ENCODE results near the gene CD1D. TPM values are rescaled to one million over a fixed set of nuclear protein-coding genes. Genes with fewer than 3 reads are reported as not detected.

CD1D gene
- total RNA-seq, 2 experiments from 2014 or later = 3.3 to 5.7 TPM

- no peak for TF ChIP-seq CTCF (conservative IDR thresholded peaks at IDR 0.05; ENCODE audit: low read length)
- no peak for TF ChIP-seq EZH2phosphoT487 (IDR thresholded peaks at IDR 0.05; ENCODE audit: borderline replicate concordance, low read depth, low read length)
- Histone ChIP-seq H3K4me1 (ENCODE audit: insufficient read depth, low read length, poor library complexity, severe bottlenecking) (peaks cover 29% of the 10 kb centered on the region), H3K4me3 (ENCODE audit: low read depth, low read length, poor library complexity, severe bottlenecking) (no peak overlapping the region), H3K79me2 (ENCODE audit: insufficient read depth, low read depth, low read length) (no peaks in the 10 kb centered on the region), H4K20me1 (ENCODE audit: insufficient read depth, low read length) (no peaks in the 10 kb centered on the region), H3K27ac (ENCODE audit: low read depth, low read length, poor library complexity, severe bottlenecking) (no peak overlapping the region), H3K9me2 (ENCODE audit: insufficient read depth, low read length) (no peaks in the 10 kb centered on the region), H2AFZ (ENCODE audit: low read length) (peak overlapping the region; percentile 95; the same call in 1 of the 2 replicates), H3K9me3 (ENCODE audit: low read length) (no peaks in the 10 kb centered on the region), H3K36me3 (ENCODE audit: insufficient read depth, low read length) (no peaks in the 10 kb centered on the region), H3K4me2 (ENCODE audit: low read length) (no peak overlapping the region)
- CTCF ChIA-PET (ENCODE audit: unreplicated experiment) = no interaction called here
- POLR2A ChIA-PET = interaction anchor here (2.0 kb wide), 1 partner anchor 29 kb away, joined by 7 read pairs; no protein-coding TSS in a partner anchor
- intact Hi-C loops (cut with micrococcal nuclease; ENCODE audit: unreplicated experiment) = no loop called here
- no peak for DNase-seq (ENCODE audit: low spot score)
- BruUV-seq (replicated peaks) = no TSS peak
Observed at GRCh38 chr1:158148468-158148867, 32.2 kb upstream of the CD1D start.

GRCh38 chr1:158149175-158149574 is 31.5 kb upstream of the CD1D start:
- Histone ChIP-seq H3K79me2 (ENCODE audit: insufficient read depth, low read depth, low read length) (no peaks in the 10 kb centered on the region), H3K4me1 (ENCODE audit: insufficient read depth, low read length, poor library complexity, severe bottlenecking) (peaks cover 36% of the 10 kb centered on the region), H3K27ac (ENCODE audit: low read depth, low read length, poor library complexity, severe bottlenecking) (no peak overlapping the region), H3K9me3 (ENCODE audit: low read length) (no peaks in the 10 kb centered on the region), H3K9me2 (ENCODE audit: insufficient read depth, low read length) (no peaks in the 10 kb centered on the region), H3K4me2 (ENCODE audit: low read length) (peak overlapping the region; percentile 62), H2AFZ (ENCODE audit: low read length) (peak overlapping the region; percentile 95), H3K4me3 (ENCODE audit: low read depth, low read length, poor library complexity, severe bottlenecking) (peak overlapping the region; percentile 63), H3K36me3 (ENCODE audit: insufficient read depth, low read length) (no peaks in the 10 kb centered on the region), H4K20me1 (ENCODE audit: insufficient read depth, low read length) (no peaks in the 10 kb centered on the region)
- ChIA-PET CTCF (ENCODE audit: unreplicated experiment) (no interaction called here), POLR2A (interaction anchor here (1.8 to 2.0 kb wide), 2 partner anchors 14 to 28 kb away, joined by 6 to 7 read pairs; no protein-coding TSS in a partner anchor)
- BruUV-seq (replicated peaks) = no TSS peak
- intact Hi-C loops (cut with micrococcal nuclease; ENCODE audit: unreplicated experiment) = no loop called here
- no peak for TF ChIP-seq CTCF (conservative IDR thresholded peaks at IDR 0.05; ENCODE audit: low read length)
- TF ChIP-seq EZH2phosphoT487 (IDR thresholded peaks at IDR 0.05; ENCODE audit: borderline replicate concordance, low read depth, low read length) = no peak
- no peak for DNase-seq (ENCODE audit: low spot score)

GRCh38 chr1:158149577-158150269 is 31.0 kb upstream of the CD1D start:
- peak overlapping the region; percentile 62 for H3K4me2 ChIP-seq (ENCODE audit: low read length)
- no peaks in the 10 kb centered on the region for H4K20me1 ChIP-seq (ENCODE audit: insufficient read depth, low read length)
- intact Hi-C loops (cut with micrococcal nuclease; ENCODE audit: unreplicated experiment) = no loop called here
- no peaks in the 10 kb centered on the region for H3K9me2 ChIP-seq (ENCODE audit: insufficient read depth, low read length)
- H3K4me3 ChIP-seq (ENCODE audit: low read depth, low read length, poor library complexity, severe bottlenecking) = peak overlapping the region; percentile 63
- CTCF ChIA-PET (ENCODE audit: unreplicated experiment) = no interaction called here
- peak overlapping the region; percentile 95 for H2AFZ ChIP-seq (ENCODE audit: low read length)
- H3K36me3 ChIP-seq (ENCODE audit: insufficient read depth, low read length) = no peaks in the 10 kb centered on the region
- TF ChIP-seq EZH2phosphoT487 (IDR thresholded peaks at IDR 0.05; ENCODE audit: borderline replicate concordance, low read depth, low read length) (no peak), CTCF (conservative IDR thresholded peaks at IDR 0.05; ENCODE audit: low read length) (no peak)
- no peak overlapping the region for H3K27ac ChIP-seq (ENCODE audit: low read depth, low read length, poor library complexity, severe bottlenecking)
- H3K4me1 ChIP-seq (ENCODE audit: insufficient read depth, low read length, poor library complexity, severe bottlenecking) = peaks cover 38% of the 10 kb centered on the region
- no peaks in the 10 kb centered on the region for H3K9me3 ChIP-seq (ENCODE audit: low read length)
- peak; percentile 48 for DNase-seq (ENCODE audit: low spot score)
- no TSS peak for BruUV-seq (replicated peaks)
- POLR2A ChIA-PET = interaction anchor here (0.6 to 2.0 kb wide), 3 partner anchors 13 to 1430 kb away, joined by 6 to 8 read pairs (median 7); no protein-coding TSS in a partner anchor
- H3K79me2 ChIP-seq (ENCODE audit: insufficient read depth, low read depth, low read length) = no peaks in the 10 kb centered on the region
